ENCODE results near the gene SPI1. TPM values are rescaled to one million over a fixed set of nuclear protein-coding genes. Genes with fewer than 3 reads are reported as not detected.

The SPI1 gene
- total RNA-seq, 3 donors from 2014 or later (not counting 1 experiment from before 2014, with no cell fraction given) = 15.0 to 65.4 (median 55.4) TPM

- Histone ChIP-seq H3K36me3 (ENCODE audit: control insufficient read depth, insufficient read depth, low read length) (no peaks in the 10 kb centered on the region), H3K27ac (ENCODE audit: low read length) (peak overlapping the region; percentile 97), H3K27me3 (ENCODE audit: control insufficient read depth, insufficient read depth, low read length) (no peaks in the 10 kb centered on the region), H3K9me3 (ENCODE audit: control insufficient read depth, insufficient read depth, low read length) (no peaks in the 10 kb centered on the region), H3K4me3 (ENCODE audit: low read length) (peak overlapping the region; percentile 34), H3K4me1 (ENCODE audit: control insufficient read depth, insufficient read depth, low read length) (peaks cover 74% of the 10 kb centered on the region)
- DNase-seq (peak; percentile 61 to 76), ATAC-seq (peak; percentile 80 to 90 (median 86))
- no peaks in the 10 kb centered on the region for H3K9me3 Mint-ChIP-seq
- peak overlapping the region; percentile 83 to 92 for H3K27ac Mint-ChIP-seq
- intact Hi-C loops (cut with micrococcal nuclease) = no loop called here
- H3K36me3 Mint-ChIP-seq = no peaks in the 10 kb centered on the region
- WGBS (ENCODE audit: insufficient coverage) = 18% methylated on average over 39 of the region's 39 CpGs
- H3K4me1 Mint-ChIP-seq = peaks cover 35 to 69% of the 10 kb centered on the region in 2 donors
- H3K4me3 Mint-ChIP-seq = peak overlapping the region; percentile 65
- TF ChIP-seq CTCF (IDR thresholded peaks at IDR 0.05) = no peak
- H3K27me3 Mint-ChIP-seq (ENCODE audit: low read depth in 2 of 2) = no peaks in the 10 kb centered on the region
These were observed 16.2 kb upstream of the SPI1 start for GRCh38 chr11:47394322-47395222.

GRCh38 chr11:47394050-47394321, 15.6 kb upstream of the SPI1 start:
- H3K27ac ChIP-seq (ENCODE audit: low read length) = peak overlapping the region; percentile 97
- intact Hi-C loops (cut with micrococcal nuclease) = no loop called here
- Mint-ChIP-seq H3K36me3 (no peaks in the 10 kb centered on the region), H3K27ac (peak overlapping the region; percentile 83 to 92), H3K9me3 (no peaks in the 10 kb centered on the region), H3K27me3 (ENCODE audit: low read depth in 2 of 2) (no peaks in the 10 kb centered on the region), H3K4me3 (peak overlapping the region; percentile 65), H3K4me1 (peaks cover 38 to 72% of the 10 kb centered on the region in 2 donors)
- no peaks in the 10 kb centered on the region for H3K36me3 ChIP-seq (ENCODE audit: control insufficient read depth, insufficient read depth, low read length)
- WGBS (ENCODE audit: insufficient coverage) = 48% methylated on average over 9 of the region's 9 CpGs
- H3K27me3 ChIP-seq (ENCODE audit: control insufficient read depth, insufficient read depth, low read length) = no peaks in the 10 kb centered on the region
- ATAC-seq (peak in 1 of 3 donors; percentile 29), DNase-seq (no peak)
- H3K4me3 ChIP-seq (ENCODE audit: low read length) = no peak overlapping the region
- no peaks in the 10 kb centered on the region for H3K9me3 ChIP-seq (ENCODE audit: control insufficient read depth, insufficient read depth, low read length)
- no peak for TF ChIP-seq CTCF (IDR thresholded peaks at IDR 0.05)
- H3K4me1 ChIP-seq (ENCODE audit: control insufficient read depth, insufficient read depth, low read length) = peaks cover 74% of the 10 kb centered on the region

GRCh38 chr11:47393163-47394049, 15.1 kb upstream of the SPI1 start:
- no peaks in the 10 kb centered on the region for H3K36me3 Mint-ChIP-seq
- Histone ChIP-seq H3K4me3 (ENCODE audit: low read length) (no peak overlapping the region), H3K9me3 (ENCODE audit: control insufficient read depth, insufficient read depth, low read length) (no peaks in the 10 kb centered on the region), H3K36me3 (ENCODE audit: control insufficient read depth, insufficient read depth, low read length) (no peaks in the 10 kb centered on the region), H3K4me1 (ENCODE audit: control insufficient read depth, insufficient read depth, low read length) (peaks cover 78% of the 10 kb centered on the region), H3K27ac (ENCODE audit: low read length) (peak overlapping the region; percentile 97), H3K27me3 (ENCODE audit: control insufficient read depth, insufficient read depth, low read length) (no peaks in the 10 kb centered on the region)
- H3K4me3 Mint-ChIP-seq = peak overlapping the region; percentile 49
- ATAC-seq (peak in 1 of 3 donors; percentile 34), DNase-seq (peak in 1 of 2 donors; percentile 7)
- 60% methylated on average over 20 of the region's 20 CpGs for WGBS (ENCODE audit: insufficient coverage)
- no peaks in the 10 kb centered on the region for H3K9me3 Mint-ChIP-seq
- H3K27ac Mint-ChIP-seq = peak overlapping the region; percentile 83 to 92
- H3K27me3 Mint-ChIP-seq (ENCODE audit: low read depth in 2 of 2) = no peaks in the 10 kb centered on the region
- H3K4me1 Mint-ChIP-seq = peaks cover 44 to 78% of the 10 kb centered on the region in 2 donors
- no peak for TF ChIP-seq CTCF (IDR thresholded peaks at IDR 0.05)
- intact Hi-C loops (cut with micrococcal nuclease) = no loop called here

All from natural killer cell (primary cell).